Common myeloid progenitor, CD34-positive (primary cell): ENCODE data around the gene NT5C3B.
A peak's percentile ranks its signal among the peaks of the same experiment; 100 is the strongest.
"Not testable (repeated sequence)": the region's sequence is repeated elsewhere in the genome, so short reads cannot be mapped to it uniquely, and the experiment has no call there.

Experiments used
- CTCF ChIA-PET: fragments of 350-600 bp; sonication (Branson Sonifier 250); formaldehyde crosslinking; loops from one replicate; lab custom pipeline; 2021; ENCODE audit warnings: antibody characterized with exemption; lab: Charles Lee
- POLR2A ChIA-PET: fragments of 350-600 bp; sonication (Branson Sonifier 250); formaldehyde crosslinking; loops from one replicate; lab custom pipeline; 2021; ENCODE audit warnings: antibody characterized with exemption; lab: Charles Lee
- DNase-seq, 3 donors: peaks; one replicate each; pipeline versions ENCODE4 v3.0.0 to v3.0.0-alpha.2; 2013
- H3K27ac ChIP-seq, 2 experiments: 1 replicate in 1 of 2; 2 replicates in 1 of 2; pipeline ENCODE4 v1.7.0; 2013; ENCODE audit warnings: inconsistent platforms in 2 of 2, low read length in 2 of 2, mild to moderate bottlenecking in 2 of 2, low read depth in 1 of 2, moderate library complexity in 1 of 2; ENCODE audit not compliant: severe bottlenecking in 2 of 2, insufficient read depth in 1 of 2, poor library complexity in 1 of 2
- H3K27me3 ChIP-seq, 5 experiments: replicated peaks in 2 of 5; 1 replicate in 3 of 5; 2 replicates in 2 of 5; pipeline versions ENCODE4 v1.6.1 to v1.7.0; 2013; ENCODE audit warnings: low read length in 4 of 5, mild to moderate bottlenecking in 2 of 5, moderate library complexity in 2 of 5, inconsistent platforms in 1 of 5; ENCODE audit not compliant: insufficient read depth in 5 of 5, control insufficient read depth in 4 of 5
- H3K36me3 ChIP-seq, 4 experiments: 1 replicate in 2 of 4; 2 replicates in 2 of 4; pipeline versions ENCODE4 v1.6.1 to v1.7.0; 2013; ENCODE audit warnings: low read length in 3 of 4, control low read depth in 1 of 4, mild to moderate bottlenecking in 1 of 4; ENCODE audit not compliant: control insufficient read depth in 4 of 4, insufficient read depth in 4 of 4
- H3K4me1 ChIP-seq, 4 experiments: 1 replicate in 3 of 4; 2 replicates in 1 of 4; pipeline versions ENCODE4 v1.6.1 to v1.7.1; 2013; ENCODE audit warnings: low read length in 3 of 4, mild to moderate bottlenecking in 3 of 4, control low read depth in 1 of 4, inconsistent platforms in 1 of 4, moderate library complexity in 1 of 4; ENCODE audit not compliant: control insufficient read depth in 4 of 4, insufficient read depth in 4 of 4; ENCODE audit errors: control extremely low read depth in 1 of 4
- H3K4me3 ChIP-seq, 7 experiments: 1 replicate in 4 of 7; 2 replicates in 3 of 7; pipeline versions ENCODE4 v1.5.1 to v1.7.0; 2013; ENCODE audit warnings: mild to moderate bottlenecking in 7 of 7, low read length in 6 of 7, moderate library complexity in 6 of 7, inconsistent platforms in 2 of 7, low read depth in 2 of 7, control low read depth in 1 of 7; ENCODE audit not compliant: insufficient read depth in 4 of 7, control insufficient read depth in 1 of 7; ENCODE audit errors: extremely low read depth in 1 of 7
- H3K9me3 ChIP-seq, 5 experiments: 1 replicate in 4 of 5; 2 replicates in 1 of 5; pipeline versions ENCODE4 v1.6.1 to v1.7.1; 2013; ENCODE audit warnings: low read length in 4 of 5, mild to moderate bottlenecking in 2 of 5, inconsistent platforms in 1 of 5, low read depth in 1 of 5, moderate library complexity in 1 of 5; ENCODE audit not compliant: control insufficient read depth in 4 of 5, insufficient read depth in 2 of 5; ENCODE audit errors: control extremely low read depth in 1 of 5
- WGBS: methylation state at CpG from one replicate; pipeline ENCODE4 v1.1.5; 2013; ENCODE audit not compliant: insufficient coverage; 5-methylcytosine and 5-hydroxymethylcytosine counted together

Gene NT5C3B

GRCh38 chr17:41835214-41835799 lies 725 bp downstream of the NT5C3B start:
- H3K4me3 ChIP-seq: peak overlapping the region; percentile 63 to 85 (median 79)
- H3K27me3 ChIP-seq: no peaks in the 10 kb centered on the region
- peak in 2 of 3 donors; percentile 13 to 14 for DNase-seq
- H3K27ac ChIP-seq: no peak overlapping the region
- H3K4me1 ChIP-seq: peaks cover 0 to 15% (median 10%) of the 10 kb centered on the region in 4 experiments
- no peaks in the 10 kb centered on the region for H3K9me3 ChIP-seq
- H3K36me3 ChIP-seq: peaks cover 2 to 17% (median 13%) of the 10 kb centered on the region in 4 experiments
- ChIA-PET POLR2A (no interaction called here), CTCF (interaction anchor here (0.6 kb wide), 1 partner anchor 46 kb away, joined by 3 read pairs; no protein-coding TSS in a partner anchor)
- 16% methylated on average over 8 of the region's 13 CpGs for WGBS

DNA sequence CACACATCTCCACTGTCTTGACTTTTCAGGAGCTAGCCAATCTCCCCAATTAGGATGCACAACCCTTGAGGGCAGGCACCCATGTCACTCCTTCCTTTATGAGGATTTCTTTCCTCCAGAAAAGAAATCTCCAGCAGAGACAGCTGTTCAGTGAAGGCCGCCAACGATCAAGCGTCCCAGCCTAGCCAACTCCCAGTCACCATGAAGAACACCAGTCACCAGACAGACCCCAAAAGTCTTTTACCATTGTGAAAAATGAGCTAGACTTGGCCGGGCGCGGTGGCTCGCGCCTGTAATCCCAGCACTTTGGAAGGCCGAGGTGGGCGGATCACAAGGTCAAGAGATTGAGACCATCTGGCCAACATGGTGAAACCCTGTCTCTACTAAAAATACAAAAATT lies 6.1 kb downstream of the NT5C3B start:
- H3K36me3 ChIP-seq: peaks cover 6 to 46% (median 35%) of the 10 kb centered on the region in 4 experiments
- H3K4me3 ChIP-seq, H3K27ac ChIP-seq, H3K27me3 ChIP-seq, POLR2A ChIA-PET, H3K4me1 ChIP-seq, DNase-seq, H3K9me3 ChIP-seq: not testable (repeated sequence)
- CTCF ChIA-PET: interaction anchor here (1.1 to 1.6 kb wide), 5 partner anchors 9 to 20 kb away, joined by 3 to 8 read pairs (median 3); partner anchors contain the start of gene P3H4
- WGBS: 86% methylated on average over 7 of the region's 10 CpGs

DNA sequence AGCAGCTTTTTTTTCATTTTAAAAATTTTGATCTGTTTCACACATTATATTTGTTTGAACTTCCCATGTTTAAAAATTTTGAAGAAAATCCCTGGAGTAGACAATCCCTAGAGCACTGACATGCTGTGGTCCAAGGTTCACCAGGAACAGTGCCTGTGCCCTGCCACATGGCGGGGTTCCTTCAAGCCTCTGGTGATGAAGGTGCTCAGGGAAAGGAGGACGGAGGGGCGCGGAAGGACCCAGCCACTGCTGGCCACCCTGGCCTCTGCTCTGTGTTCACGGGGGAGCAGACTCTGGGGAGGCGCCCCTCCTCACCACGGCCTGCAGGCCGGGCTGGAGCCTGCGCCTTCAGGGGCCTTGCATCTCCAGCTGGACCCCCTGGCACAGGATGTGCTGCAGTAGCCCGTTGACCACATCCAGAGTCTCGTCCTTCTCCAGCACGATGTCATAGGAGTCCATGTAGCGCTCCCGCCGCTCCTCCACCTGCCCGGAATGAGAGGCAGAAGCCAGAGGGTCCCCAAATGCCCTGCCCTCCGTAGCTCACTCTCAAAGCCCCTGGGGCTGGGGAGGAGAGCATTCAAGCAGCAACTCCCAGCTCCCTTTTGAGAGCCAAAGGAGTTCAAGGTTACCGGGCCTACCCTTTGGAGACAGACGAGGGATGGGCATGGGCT lies 10.7 kb downstream of the NT5C3B start:
- CTCF ChIA-PET: no interaction called here
- no peak for DNase-seq
- POLR2A ChIA-PET: no interaction called here
- Histone ChIP-seq H3K27me3 (no peaks in the 10 kb centered on the region), H3K4me1 (no peaks in the 10 kb centered on the region), H3K9me3 (no peaks in the 10 kb centered on the region), H3K36me3 (peaks cover 4 to 35% (median 25%) of the 10 kb centered on the region in 4 experiments), H3K4me3 (no peak overlapping the region), H3K27ac (no peak overlapping the region)
- WGBS: 97% methylated on average over 17 of the region's 19 CpGs

- Histone ChIP-seq H3K27me3 (no peaks in the 10 kb centered on the region), H3K4me3 (no peak overlapping the region), H3K27ac (no peak overlapping the region), H3K9me3 (no peaks in the 10 kb centered on the region), H3K36me3 (peaks cover 2 to 28% (median 20%) of the 10 kb centered on the region in 4 experiments), H3K4me1 (no peaks in the 10 kb centered on the region)
- ChIA-PET CTCF (no interaction called here), POLR2A (no interaction called here)
- 93% methylated on average over 6 of the region's 7 CpGs for WGBS
- DNase-seq: no peak
Measured at GRCh38 chr17:41824086-41824485, 11.9 kb downstream of the NT5C3B start.

DNA sequence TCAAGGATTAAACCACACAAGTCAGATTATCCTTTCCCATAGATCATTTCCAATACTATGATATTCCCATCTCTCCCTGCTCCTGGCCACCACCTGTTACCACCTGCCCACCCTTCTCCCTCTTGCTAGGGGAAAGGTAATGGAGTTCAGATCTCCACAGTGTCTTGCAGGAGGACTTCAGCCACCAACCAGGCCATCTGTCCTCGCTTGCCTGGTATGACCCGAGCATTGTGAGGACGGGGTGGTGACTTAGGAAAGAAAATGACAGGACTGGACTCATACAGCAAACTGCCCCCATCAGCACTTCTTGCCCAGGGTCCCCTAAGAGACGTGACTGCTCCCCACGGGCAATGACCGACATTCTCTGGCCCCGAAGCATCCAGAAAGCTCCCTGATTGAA lies 12.5 kb downstream of the NT5C3B start:
- POLR2A ChIA-PET: no interaction called here
- DNase-seq: no peak
- CTCF ChIA-PET: no interaction called here
- Histone ChIP-seq H3K4me3 (no peak overlapping the region), H3K27me3 (no peaks in the 10 kb centered on the region), H3K36me3 (peaks cover 2 to 24% (median 18%) of the 10 kb centered on the region in 4 experiments), H3K4me1 (no peaks in the 10 kb centered on the region), H3K9me3 (no peaks in the 10 kb centered on the region), H3K27ac (no peak overlapping the region)
- WGBS: 100% methylated on average over 7 of the region's 7 CpGs

GRCh38 chr17:41823141-41823524 lies 12.9 kb downstream of the NT5C3B start:
- DNase-seq: no peak
- Histone ChIP-seq H3K4me3 (no peak overlapping the region), H3K27ac (no peak overlapping the region), H3K4me1 (no peaks in the 10 kb centered on the region), H3K27me3 (no peaks in the 10 kb centered on the region), H3K9me3 (no peaks in the 10 kb centered on the region), H3K36me3 (peaks cover 2 to 22% (median 16%) of the 10 kb centered on the region in 4 experiments)
- no CpG with 5 or more reads among the region's 1 CpG for WGBS
- ChIA-PET POLR2A (no interaction called here), CTCF (no interaction called here)
